GM10266 (cell line): Measurements from ENCODE around the gene CAB39.

ENCODE experiments used
- DNase-seq: peaks from one replicate; pipeline ENCODE4 v3.0.0; 2012; ENCODE audit errors: extremely low spot score
- TF ChIP-seq, protein P1 (sequence below): IDR thresholded peaks from 2 replicates; pipeline ENCODE4 v1.5.1; 2012; ENCODE audit warnings: mild to moderate bottlenecking, low read depth; ENCODE audit not compliant: control insufficient read depth, insufficient read depth; ENCODE audit errors: missing control alignments

The CAB39 gene

DNA sequence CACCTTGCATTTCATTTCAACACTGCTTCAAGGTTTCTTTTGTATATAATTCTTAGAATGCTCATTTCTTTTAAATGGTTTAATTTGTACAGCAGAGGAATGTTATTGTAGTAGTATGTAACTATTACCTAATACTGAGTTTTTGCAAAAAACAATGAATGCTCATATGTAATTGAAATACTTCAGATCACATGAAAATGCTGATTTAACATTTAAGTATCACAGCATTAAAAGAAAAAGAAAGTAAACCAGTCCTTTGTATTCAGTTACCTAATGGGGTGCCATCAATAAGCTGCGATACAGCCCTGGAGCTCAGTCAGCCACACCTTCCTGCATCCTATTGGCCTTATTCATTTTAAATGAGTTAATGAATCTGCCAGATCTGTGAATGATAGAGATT lies 106.8 kb downstream of the CAB39 start:
- no peak for DNase-seq
- TF ChIP-seq, protein P1, sequence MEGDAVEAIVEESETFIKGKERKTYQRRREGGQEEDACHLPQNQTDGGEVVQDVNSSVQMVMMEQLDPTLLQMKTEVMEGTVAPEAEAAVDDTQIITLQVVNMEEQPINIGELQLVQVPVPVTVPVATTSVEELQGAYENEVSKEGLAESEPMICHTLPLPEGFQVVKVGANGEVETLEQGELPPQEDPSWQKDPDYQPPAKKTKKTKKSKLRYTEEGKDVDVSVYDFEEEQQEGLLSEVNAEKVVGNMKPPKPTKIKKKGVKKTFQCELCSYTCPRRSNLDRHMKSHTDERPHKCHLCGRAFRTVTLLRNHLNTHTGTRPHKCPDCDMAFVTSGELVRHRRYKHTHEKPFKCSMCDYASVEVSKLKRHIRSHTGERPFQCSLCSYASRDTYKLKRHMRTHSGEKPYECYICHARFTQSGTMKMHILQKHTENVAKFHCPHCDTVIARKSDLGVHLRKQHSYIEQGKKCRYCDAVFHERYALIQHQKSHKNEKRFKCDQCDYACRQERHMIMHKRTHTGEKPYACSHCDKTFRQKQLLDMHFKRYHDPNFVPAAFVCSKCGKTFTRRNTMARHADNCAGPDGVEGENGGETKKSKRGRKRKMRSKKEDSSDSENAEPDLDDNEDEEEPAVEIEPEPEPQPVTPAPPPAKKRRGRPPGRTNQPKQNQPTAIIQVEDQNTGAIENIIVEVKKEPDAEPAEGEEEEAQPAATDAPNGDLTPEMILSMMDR = no peak

DNA sequence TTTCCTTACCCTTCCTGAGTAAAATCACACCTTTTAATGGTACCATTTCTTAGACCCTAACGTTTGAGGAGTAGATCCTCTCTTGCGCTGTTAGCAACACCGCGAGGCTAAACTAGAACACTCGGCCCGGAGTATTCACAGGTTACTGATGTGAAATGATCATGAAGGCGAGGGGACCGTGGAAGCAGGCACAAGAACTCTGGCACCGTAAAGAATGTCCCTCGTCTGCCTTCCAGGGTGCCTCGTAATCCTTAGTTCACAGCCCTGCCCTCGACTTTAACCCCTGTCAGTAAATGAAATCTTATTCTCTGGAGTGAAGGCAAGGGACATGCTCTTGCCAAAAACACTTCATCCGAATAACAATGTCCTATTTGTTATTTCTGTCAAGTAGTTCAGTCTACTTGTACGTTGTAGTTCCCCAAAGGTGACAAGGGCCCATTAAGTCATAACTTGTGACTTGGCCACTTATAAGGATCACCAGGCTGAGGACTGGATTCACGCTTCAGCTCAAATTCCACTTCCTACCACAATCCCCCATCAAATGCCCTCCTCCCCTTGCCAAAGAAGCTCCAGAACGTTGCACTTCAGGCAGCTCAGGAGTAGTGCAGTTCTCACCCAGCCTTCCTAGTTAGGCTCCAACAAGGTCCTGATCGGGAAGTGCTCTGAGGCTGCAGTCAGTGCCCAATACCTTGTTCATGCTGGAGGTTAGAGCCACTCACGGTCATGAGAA lies 108.8 kb downstream of the CAB39 start:
- TF ChIP-seq, protein P1 = no peak
- no peak for DNase-seq

DNA sequence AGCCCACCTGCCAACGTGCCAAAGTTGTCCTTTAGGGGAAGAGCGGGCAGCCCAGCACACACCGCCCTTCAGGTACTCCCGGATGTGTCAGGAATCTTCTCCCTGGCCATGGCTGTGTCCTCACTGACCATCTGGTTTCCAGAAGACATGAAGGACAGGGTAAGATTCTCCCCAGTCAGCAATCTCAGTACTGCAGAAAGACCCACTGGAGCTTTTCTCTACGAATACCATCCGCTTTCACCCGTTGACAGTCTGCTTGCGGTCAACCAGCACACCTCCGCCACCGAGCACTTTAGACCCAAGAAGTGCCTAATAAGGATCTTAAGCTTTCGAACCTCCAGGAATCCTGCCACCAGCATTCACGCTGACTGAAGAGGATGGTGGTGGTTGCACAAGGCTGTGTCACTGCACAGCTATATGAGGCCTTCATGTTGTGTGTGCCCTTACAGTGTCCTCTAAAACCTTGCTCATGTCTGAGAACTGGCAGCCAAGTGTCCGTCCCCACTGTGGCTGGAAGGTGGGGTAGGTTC lies 109.4 kb downstream of the CAB39 start:
- no peak for DNase-seq
- TF ChIP-seq, protein P1 = no peak

DNA sequence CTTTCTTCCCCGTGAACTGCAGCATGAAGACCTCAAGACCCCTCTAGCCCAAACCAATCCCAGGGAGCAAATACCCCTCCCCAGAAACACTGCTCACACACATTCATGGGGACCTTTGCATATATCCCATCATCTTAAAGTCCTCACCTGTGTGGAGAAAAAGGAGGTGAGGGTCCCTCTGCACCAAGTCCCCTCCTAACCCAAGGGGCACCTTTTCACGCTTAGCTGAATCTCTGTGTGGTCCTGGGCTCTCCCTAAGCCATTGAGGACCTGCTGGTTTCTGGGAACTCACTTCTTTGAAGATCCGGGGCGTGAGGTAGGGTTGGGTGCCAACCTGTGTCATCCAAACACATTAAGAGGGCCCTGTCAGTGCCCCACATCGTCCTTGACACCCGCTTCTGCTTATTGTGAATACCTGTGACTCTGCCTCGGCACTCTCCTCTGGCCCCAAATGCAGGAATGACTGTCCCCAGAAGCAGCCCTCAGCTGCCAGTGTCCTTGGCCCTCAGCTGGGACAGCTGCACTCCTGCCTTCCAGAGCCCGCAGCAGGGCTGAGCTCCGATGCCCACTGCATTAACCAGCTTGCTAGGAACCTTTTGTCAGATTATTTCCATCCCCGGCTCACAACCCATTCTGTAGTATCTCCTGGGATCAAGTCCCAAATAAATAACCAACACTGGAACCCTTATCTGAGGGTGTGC lies 110.8 kb downstream of the CAB39 start:
- TF ChIP-seq, protein P1 = no peak
- DNase-seq = no peak

DNA sequence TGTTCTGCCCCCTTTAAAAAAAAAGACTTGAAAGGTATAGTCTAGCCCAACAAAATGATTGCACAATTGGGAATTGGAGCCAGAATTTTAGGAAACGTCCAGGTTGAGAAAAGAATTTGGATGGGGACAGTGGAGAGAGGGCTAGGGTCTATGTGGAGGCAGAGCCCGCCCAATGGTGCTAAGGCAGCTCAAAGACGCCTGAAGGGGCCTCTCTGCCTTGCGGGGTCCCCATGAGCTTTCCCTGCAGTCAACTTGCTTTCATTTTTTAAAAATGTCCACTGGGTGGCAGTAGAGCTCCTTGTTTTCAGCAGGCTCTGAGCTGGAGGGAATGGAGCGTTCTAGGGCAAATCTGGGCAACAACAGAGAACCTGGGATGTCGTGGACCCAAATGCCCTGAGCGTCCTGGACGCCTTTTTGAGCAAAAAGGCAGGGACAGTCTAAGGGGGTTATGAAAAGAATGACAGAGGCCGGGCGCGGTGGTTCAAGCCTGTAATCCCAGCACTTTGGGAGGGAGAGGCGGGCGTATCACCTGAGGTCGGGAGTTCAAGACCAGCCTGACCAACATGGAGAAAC lies 111.8 kb downstream of the CAB39 start:
- TF ChIP-seq, protein P1 = peak; percentile 63
- DNase-seq = peak; percentile 80

DNA sequence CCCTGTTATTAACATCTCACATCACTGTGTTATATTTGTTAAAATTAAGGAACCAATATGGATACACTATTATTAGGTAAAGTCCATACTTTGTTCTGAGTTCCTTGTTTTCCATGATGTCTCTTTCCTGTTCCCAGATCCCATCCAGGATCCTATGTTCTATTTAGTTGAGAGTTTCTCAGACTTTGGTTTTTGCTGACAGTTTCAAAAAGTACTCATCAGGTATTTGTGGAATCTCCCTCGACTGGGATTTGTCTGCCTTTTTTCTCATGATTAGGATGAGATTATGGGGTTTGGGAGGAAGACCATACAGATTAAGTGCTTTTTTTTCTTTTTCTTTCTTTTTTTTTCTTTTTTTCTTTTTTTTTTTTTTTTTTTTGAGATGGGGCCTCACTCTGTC lies 112.7 kb downstream of the CAB39 start:
- TF ChIP-seq, protein P1 = no peak
- DNase-seq = no peak
